NOMO-1 treated with DMSO at 0.1 percent for 48 hours (cell line): ENCODE results near the gene TIMM29.

Experiments
- DNase-seq: peaks from one replicate; lab custom pipeline; 2025; ENCODE audit not compliant: unreplicated experiment; lab: John Stamatoyannopoulos, UW

TIMM29 gene

DNA sequence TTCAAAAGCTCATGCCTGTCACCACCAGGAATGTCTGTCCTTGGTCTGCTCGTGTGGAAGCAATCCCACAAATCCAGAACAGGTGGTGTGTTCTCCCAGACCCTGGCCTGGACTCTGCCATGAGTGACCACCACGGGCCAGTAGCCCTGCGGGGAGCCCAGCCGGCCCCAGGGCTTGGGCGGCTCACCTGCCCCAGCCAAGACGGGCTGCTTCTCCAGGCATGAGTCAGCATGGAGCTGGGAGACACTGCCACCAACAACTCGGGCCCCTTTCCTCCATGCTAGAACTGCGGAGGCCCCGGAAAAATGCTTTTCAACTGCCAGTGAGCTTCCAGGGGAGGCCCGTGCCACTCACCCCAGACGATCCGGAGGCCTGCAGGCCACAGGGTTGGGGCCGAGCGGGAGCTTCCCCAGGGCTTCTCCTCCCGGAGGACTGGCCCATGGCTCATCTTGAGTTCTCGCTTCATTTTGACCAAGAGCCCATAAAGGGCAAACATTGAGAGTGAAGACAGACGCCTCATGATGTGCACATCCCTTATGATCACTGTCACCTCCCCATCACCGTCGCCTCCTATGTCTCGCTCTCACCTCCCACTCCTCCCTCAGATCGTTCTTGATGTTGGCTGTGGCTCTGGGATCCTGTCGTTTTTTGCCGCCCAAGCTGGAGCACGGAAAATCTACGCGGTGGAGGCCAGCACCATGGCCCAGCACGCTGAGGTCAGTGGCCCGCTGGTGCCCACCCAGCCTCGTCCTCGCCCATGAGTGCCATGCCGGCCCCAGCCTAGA, 16.8 kb upstream of the TIMM29 start:
- DNase-seq = no peak

DNA sequence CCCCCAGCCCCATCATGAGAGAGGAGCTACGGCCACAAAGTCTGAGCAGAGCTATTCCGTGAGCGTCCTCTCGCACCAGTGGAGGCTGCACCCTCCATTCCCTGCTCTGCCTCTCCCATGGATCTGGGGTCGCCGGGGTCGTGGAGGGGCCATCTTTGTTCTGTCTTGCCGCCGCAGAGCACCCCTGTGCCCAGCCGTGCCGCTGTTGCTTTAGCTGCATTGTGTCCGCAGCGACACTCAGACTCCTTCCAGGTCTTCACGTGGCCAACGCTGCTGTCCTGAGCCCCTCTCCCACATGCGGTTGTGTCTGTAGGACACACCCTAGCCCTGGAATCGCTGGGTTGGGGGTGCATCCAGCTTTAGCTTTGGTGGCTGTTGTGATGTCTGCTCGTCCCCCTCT, 16.0 kb upstream of the TIMM29 start:
- DNase-seq = no peak

DNA sequence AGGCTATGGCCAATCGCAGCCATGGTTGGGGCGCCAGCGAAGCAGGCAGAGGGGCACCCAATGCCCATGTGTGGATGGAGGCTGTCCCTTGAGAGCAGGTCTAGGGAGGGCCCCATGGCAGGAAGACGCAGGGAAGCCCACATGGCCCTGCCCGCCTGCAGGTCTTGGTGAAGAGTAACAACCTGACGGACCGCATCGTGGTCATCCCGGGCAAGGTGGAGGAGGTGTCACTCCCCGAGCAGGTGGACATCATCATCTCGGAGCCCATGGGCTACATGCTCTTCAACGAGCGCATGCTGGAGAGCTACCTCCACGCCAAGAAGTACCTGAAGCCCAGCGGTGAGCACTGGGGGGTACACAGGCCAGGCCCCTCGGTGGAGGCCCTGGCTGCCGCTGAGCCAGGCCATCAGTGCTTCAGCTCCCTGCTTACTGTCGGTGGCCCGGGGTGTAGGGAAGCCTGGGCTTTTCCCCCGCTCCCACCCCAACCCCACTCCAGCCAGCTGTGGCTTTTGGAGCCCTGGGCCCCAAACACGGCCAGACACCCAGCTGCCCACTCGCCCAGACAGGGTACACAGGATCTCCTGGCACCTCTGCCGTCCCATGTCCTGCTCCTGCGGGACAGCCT, 14.8 kb upstream of the TIMM29 start:
- no peak for DNase-seq

DNA sequence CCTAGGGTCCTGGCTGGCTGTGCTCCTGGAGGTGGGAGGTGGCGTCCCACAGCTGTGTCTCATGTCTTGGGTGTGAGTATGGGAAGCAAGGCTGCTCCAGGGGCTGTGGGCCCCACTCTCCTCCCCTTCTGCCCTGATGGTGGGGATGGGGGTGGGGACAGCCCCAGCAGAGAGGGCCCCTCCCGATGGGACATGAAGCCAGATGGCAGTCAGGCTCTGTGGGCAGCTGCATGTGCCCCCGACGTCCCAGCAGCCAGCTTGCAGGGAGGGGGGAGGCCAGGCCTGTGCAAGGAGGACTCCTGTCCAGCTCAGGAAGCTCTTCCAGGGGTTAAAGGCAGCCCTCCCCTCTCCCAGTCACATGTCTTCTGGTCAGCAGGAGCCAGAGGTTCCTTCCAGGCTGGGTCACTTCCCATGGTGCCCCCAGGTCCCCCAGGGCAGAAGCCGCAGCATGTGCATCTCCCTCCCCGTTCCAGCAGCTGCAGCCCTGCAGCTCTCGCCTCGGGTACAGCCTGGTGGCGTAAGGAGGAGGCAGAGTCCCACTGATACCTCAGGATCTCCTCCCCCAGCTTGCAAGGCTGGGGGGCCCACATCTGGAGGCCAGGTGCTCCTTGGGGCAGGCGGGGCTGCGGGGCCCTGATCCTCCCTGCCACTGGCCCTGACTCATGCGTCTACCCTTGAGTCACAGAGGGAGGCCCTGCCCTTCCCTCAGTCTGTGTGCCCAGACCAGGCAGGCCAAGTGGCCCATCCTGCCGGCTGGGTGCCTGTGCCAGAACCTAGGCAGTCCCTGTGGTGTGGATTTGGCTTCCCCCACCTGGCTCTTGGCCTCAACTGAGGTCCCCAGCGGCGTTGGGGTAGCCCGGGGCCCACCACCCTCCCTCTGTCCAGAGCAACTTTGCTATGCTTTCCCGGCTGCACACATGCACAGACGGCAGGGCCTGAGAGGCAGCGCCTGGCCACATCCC, 13.2 kb upstream of the TIMM29 start:
- no peak for DNase-seq

DNA sequence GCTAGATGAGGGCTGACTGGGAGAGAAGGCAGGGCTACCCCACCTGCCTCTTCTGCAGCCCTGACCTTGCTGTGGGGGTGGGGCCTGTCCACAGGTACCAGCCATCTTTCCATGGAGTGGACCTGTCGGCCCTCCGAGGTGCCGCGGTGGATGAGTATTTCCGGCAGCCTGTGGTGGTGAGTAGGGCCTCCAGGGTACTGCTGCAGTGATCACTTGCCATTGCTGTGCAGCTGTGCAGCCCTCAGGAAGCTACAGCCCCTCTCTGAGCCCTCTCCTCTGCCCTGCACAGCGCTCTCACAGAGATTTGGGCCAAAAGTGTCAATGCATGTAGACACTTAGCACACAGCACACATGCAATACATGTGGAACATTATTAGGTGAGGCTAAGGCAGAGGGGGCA, 12.0 kb upstream of the TIMM29 start:
- no peak for DNase-seq

DNA sequence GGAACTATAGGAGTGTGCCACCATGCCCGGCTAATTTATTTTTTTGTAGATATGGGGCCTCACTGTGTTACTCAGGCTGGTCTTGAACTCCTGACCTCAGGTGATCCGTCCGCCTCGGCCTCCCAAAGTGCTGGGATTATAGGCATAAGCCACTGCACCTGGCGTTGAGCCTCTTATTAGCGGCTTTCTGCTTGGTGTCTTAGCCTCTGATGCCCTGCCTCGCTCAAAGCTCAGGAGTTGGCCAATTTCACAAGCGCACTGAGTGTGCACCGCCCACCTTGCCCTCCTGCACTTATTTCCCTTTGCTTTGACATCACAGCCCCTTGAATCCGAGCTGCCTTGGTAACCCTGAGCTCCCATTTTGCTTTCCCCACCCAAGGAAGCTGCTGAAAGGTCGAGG, 10.3 kb upstream of the TIMM29 start:
- DNase-seq = no peak

DNA sequence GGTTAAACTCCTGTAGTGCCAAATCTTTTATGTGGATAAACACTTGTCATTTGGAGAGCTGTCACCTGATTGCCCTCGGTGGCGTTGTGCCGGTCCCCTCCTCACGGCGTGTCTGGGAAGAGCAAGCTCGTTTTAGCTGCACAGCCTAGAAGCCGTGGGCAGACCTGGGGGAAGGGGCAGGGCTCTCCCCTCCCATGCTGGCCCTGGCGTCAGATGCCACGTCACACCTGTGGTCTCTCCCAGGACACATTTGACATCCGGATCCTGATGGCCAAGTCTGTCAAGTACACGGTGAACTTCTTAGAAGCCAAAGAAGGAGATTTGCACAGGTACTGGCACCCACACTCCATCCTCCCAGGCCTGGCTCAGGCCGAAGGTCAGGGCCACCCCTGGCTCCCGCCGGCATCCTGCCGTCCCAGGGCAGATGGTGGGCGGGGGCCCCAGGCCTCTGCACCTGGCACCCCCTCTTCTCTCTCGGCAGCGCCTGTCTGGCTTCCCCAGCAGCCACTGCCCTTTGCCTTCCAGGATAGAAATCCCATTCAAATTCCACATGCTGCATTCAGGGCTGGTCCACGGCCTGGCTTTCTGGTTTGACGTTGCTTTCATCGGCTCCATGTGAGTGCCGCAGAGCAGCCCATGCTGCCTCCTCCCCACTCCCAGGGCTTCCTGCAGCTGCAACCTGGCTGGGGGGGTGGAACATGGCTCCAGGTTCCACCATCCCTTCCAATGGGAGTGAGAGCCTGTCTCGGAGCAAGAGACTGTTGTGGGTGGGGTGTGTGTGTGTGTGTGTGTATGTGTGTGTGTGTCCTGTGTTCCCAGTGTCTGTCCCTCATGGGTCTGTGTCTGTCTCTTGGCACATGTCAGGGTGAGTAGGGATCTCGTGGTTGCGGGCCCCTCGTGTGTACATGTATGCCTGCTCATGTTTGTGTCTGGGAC, 9.0 kb upstream of the TIMM29 start:
- no peak for DNase-seq

DNA sequence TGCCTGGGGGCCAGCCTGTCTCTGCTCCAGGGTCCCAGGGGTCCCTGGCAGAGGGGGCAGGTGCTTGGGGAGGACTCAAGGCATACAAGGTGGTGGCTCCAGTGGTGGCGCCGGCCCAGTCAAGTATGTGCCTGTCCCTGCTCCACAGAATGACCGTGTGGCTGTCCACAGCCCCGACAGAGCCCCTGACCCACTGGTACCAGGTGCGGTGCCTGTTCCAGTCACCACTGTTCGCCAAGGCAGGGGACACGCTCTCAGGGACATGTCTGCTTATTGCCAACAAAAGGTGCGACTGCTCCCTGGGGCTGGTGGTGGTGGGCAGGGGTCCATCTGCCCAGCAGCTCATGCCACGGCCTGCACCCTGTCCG, 8.3 kb upstream of the TIMM29 start:
- no peak for DNase-seq

DNA sequence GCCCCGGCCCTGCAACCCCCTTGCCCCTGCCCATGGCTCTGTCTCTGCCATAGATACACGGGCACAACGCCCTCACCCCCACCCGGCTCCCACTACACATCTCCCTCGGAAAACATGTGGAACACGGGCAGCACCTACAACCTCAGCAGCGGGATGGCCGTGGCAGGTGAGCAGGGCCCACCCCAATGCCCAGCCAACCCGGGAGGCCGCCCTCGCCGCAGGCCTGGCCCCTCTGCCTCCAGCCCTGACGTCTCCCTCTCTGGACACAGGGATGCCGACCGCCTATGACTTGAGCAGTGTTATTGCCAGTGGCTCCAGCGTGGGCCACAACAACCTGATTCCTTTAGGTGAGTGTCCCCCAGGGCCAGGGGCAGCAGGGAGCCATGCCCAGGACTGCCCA, 7.8 kb upstream of the TIMM29 start:
- DNase-seq = no peak

DNA sequence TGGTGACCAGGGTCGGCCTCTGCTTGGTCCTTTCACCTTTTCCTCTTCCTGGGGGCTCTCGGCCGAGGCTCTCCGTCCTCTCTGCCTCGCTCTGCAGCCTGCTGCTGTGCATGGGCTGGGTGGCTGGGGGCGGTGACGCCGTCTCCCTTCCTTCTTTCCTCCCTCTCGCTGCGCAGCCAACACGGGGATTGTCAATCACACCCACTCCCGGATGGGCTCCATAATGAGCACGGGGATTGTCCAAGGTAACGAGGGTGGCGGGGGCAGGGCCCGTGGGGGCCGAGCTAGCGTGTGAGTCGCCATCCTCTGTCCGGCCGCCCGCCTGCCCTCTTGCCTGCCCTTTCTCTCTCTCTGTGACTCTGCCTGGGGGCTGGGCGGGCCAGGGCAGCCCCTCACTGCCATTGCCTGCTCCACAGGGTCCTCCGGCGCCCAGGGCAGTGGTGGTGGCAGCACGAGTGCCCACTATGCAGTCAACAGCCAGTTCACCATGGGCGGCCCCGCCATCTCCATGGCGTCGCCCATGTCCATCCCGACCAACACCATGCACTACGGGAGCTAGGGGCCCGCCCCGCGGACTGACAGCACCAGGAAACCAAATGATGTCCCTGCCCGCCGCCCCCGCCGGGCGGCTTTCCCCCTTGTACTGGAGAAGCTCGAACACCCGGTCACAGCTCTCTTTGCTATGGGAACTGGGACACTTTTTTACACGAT, 7.3 kb upstream of the TIMM29 start:
- no peak for DNase-seq

DNA sequence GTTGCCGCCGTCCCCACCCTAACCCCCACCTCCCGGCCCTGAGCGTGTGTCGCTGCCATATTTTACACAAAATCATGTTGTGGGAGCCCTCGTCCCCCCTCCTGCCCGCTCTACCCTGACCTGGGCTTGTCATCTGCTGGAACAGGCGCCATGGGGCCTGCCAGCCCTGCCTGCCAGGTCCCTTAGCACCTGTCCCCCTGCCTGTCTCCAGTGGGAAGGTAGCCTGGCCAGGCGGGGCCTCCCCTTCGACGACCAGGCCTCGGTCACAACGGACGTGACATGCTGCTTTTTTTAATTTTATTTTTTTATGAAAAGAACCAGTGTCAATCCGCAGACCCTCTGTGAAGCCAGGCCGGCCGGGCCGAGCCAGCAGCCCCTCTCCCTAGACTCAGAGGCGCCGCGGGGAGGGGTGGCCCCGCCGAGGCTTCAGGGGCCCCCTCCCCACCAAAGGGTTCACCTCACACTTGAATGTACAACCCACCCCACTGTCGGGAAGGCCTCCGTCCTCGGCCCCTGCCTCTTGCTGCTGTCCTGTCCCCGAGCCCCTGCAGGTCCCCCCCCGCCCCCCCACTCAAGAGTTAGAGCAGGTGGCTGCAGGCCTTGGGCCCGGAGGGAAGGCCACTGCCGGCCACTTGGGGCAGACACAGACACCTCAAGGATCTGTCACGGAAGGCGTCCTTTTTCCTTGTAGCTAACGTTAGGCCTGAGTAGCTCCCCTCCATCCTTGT, 6.5 kb upstream of the TIMM29 start:
- no peak for DNase-seq

DNA sequence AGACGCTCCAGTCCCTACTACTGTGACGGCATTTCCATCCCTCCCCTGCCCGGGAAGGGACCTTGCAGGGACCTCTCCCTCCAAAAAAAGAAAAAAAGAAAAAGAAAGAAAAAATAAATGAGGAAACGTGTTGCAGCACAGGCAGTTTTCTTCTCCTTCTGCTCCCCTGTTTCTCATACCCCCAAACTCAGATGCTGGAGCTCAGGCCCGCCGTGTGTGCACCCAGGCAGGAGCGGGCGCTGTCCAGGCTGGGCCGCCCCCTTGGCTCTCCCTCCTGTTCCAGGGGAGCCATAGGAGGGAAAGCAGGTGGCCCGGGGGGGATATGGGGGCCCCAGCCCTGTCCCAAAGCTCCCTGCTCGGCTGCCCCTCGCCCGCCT, 6.0 kb upstream of the TIMM29 start:
- DNase-seq = no peak

DNA sequence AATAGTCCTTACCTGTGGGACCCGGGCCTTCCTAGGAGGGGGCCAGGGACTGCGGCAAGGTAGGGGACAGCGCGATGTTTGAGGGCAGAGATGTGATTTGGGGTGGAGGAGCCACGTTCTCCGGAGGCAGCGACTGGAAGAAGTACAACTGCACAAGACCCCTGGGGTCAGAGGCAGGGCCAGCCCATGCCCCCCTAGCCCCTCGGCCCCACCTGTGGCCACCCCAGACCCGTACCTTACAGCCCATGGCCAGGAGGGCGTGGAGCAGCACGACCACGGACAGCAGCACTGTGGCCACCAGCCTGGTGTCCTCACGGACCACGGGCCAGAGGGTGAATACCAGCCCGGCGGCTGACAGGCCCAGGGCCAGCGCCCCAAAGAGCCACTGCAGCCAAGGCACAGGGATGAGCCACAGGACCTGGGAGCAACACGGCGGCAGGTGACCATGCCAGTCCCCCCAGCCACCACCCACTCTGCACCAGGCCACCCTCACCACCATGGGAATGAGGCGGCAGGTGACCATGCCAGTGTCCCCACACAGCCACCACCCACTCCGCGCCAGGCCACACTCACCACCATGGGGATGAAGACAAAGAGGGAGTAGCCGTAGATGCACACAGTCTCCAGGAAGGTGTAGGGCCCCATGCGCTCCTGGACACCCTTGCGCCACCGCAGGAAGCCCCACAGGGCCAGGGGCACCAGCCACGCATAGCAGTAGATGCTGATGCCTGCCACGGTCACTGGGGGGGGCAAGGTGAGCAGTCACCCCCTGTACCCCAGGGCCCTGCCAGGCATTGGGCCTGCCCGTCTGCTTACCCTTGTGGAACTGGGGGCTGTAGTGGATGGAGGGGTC, 5.1 kb upstream of the TIMM29 start:
- no peak for DNase-seq

DNA sequence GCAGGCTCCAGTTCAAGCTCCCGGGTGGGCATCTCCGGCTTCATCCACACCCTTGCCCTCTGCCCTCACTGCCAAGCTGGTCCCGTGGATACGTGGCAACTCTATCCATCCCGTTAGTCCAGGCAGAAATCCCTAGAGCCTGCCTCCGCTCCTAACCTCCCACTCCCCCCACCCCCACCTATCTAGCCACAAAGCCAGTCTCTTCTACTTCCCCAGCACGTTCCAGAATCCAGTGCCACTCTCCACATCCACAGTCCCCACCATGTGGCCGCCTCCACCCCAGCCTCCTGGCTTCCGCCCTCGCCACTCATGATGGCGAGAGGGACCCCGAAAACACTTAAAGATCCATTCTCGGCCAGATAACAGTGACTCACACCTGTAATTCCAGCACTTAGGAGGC, 4.0 kb upstream of the TIMM29 start:
- DNase-seq = no peak

DNA sequence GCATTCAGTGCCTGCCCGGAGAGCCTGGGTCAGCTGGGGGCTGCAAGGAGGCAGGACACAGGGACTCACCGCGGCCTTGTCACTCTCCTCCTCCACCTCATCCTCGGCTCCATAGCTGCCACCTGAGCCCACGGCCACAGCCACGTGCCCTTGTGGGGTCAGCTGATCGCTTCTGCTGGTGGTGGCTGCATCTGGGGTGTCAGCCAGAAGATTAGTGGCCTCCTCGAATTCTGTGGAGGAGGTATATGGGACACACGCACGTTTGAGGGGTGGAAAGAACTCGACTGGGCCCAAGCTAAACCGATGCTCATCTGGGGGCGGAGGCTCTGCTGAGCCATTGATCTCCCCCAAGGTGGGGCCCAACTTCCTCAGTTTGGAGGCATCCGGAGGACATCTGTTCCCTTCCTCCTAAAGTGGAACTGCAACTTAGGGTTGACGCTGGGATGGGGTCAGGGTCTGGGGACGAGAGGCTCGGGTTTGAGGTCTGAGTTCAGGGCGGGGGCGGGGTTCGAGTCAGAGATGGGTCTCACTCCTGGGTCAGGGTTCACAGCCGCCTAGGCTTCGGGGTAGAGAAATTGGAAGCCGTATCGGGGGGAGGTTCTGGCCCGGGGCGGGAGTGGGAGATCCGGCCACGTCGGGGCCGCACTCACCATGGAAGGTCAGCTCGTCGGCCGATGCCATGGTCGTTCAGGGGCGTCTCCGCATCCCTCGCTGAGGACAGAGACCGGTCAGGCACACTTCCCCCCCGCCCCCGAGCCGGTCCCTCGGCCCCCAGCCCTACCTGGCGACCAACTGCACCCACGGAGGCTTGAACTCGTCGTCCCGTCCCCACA, 665 bp upstream of the TIMM29 start:
- DNase-seq = peak; percentile 16

DNA sequence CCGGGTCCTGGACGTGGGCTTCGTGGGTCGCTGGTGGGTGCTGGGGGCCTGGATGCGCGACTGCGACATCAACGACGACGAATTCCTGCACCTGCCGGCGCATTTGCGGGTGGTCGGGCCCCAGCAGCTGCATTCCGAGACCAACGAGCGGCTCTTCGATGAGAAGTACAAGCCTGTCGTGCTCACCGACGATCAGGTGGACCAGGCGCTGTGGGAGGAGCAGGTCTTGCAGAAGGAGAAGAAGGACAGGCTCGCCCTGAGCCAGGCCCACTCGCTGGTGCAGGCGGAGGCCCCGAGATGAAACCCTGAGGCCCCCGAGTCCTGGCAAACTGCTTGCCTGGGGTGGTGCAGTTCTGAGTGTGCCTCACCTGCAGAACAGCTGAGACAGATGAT, 787 bp downstream of the TIMM29 start:
- DNase-seq = no peak

DNA sequence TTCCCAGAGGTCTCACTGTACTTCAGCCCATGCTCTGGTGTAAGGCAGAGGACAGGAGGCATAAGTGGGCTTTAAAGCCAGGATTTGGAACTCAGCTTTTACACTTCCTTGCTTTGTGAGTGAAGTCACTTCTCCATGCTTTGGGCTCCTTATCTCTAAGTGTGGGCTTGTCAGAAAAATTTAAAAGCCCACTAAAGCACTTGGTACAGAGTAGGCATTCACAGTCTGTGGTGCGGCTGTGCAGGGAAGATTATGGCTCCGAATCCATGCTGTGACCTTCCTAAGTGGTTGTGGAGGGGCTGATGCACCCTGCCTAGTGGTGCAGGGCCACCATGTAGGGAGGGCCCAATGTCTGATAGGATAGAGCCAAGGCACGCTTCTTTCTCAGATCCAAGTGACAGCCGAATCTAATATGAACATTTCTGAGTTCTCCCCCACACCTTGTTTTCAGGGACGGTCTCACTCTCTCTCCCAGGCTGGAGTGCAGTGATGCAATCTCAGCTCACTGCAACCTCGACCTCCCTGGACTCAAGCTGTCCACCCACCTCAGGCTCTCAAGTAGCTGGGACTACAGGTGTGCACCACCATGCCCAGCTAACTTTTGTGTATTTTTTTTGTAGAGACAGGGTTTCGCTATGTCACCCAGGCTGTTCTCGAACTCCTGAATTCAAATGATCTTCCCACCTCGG, 6.9 kb downstream of the TIMM29 start:
- DNase-seq = no peak
